Osteocyte (in vitro differentiated cells): ENCODE data around the gene LTC4S. TPM values are rescaled to one million over a fixed set of nuclear protein-coding genes. Genes with fewer than 3 reads are reported as not detected.
A peak's percentile ranks its signal among the peaks of the same experiment; 100 is the strongest.

Experiments used
- DNase-seq: peaks from one replicate; pipeline ENCODE4 v3.0.0; 2021; ENCODE audit warnings: mixed read lengths; ENCODE audit not compliant: unreplicated experiment; ENCODE audit errors: extremely low spot score
- H3K27ac Mint-ChIP-seq: one replicate; pipeline ENCODE4 v1.8.0; 2021; ENCODE audit warnings: mild to moderate bottlenecking, mixed read lengths; ENCODE audit not compliant: unreplicated experiment
- H3K27me3 Mint-ChIP-seq: one replicate; pipeline ENCODE4 v1.8.0; 2021; ENCODE audit warnings: mixed read lengths; ENCODE audit not compliant: unreplicated experiment
- H3K36me3 Mint-ChIP-seq: one replicate; pipeline ENCODE4 v1.8.0; 2021; ENCODE audit warnings: mixed read lengths; ENCODE audit not compliant: unreplicated experiment
- H3K4me1 Mint-ChIP-seq: one replicate; pipeline ENCODE4 v1.8.0; 2021; ENCODE audit warnings: mixed read lengths; ENCODE audit not compliant: unreplicated experiment
- H3K4me3 Mint-ChIP-seq: one replicate; pipeline ENCODE4 v1.8.0; 2021; ENCODE audit warnings: mild to moderate bottlenecking, moderate library complexity, mixed read lengths; ENCODE audit not compliant: unreplicated experiment
- H3K9me3 Mint-ChIP-seq: one replicate; pipeline ENCODE4 v1.8.0; 2021; ENCODE audit warnings: mixed read lengths; ENCODE audit not compliant: unreplicated experiment
- total RNA-seq: library from RNA; stranded (reverse); gene quantifications from 2 replicates; pipeline ENCODE4 v1.2.1, GENCODE V29; 2021
- TF ChIP-seq, protein P1 (sequence below): fragments of 200-600 bp; sonication (generic); IDR thresholded peaks from 2 replicates; pipeline ENCODE4 v1.5.0; 2021; ENCODE audit warnings: antibody characterized with exemption, mild to moderate bottlenecking, moderate library complexity

Gene LTC4S
- total RNA-seq, 1 donor from 2014 or later: 2.4 TPM

DNA sequence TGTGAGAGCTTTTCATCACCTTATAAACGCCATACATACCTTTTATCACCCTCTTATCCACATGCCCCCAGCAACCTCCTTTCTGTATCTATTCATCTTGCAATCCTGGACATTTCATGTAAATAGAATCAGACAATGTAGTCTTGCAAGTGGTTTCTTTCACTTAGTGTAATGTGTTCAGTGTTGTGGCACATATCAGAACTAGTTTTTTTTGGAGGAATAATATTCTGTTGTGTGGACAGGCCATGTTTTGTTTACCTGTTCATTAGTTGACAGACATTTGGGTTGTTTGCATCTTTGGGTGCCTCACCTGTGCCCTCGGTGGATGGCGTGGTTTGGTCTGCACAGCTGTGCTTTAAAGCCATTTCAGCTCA is 28.3 kb downstream of the LTC4S start:
- no peaks in the 10 kb centered on the region for H3K9me3 Mint-ChIP-seq
- no peaks in the 10 kb centered on the region for H3K27me3 Mint-ChIP-seq
- no peak for DNase-seq
- peak overlapping the region; percentile 93 for H3K4me3 Mint-ChIP-seq
- peak overlapping the region; percentile 97 for H3K27ac Mint-ChIP-seq
- H3K4me1 Mint-ChIP-seq: peaks cover 60% of the 10 kb centered on the region
- TF ChIP-seq, protein P1, sequence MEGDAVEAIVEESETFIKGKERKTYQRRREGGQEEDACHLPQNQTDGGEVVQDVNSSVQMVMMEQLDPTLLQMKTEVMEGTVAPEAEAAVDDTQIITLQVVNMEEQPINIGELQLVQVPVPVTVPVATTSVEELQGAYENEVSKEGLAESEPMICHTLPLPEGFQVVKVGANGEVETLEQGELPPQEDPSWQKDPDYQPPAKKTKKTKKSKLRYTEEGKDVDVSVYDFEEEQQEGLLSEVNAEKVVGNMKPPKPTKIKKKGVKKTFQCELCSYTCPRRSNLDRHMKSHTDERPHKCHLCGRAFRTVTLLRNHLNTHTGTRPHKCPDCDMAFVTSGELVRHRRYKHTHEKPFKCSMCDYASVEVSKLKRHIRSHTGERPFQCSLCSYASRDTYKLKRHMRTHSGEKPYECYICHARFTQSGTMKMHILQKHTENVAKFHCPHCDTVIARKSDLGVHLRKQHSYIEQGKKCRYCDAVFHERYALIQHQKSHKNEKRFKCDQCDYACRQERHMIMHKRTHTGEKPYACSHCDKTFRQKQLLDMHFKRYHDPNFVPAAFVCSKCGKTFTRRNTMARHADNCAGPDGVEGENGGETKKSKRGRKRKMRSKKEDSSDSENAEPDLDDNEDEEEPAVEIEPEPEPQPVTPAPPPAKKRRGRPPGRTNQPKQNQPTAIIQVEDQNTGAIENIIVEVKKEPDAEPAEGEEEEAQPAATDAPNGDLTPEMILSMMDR: no peak
- H3K36me3 Mint-ChIP-seq: peaks cover 35% of the 10 kb centered on the region

DNA sequence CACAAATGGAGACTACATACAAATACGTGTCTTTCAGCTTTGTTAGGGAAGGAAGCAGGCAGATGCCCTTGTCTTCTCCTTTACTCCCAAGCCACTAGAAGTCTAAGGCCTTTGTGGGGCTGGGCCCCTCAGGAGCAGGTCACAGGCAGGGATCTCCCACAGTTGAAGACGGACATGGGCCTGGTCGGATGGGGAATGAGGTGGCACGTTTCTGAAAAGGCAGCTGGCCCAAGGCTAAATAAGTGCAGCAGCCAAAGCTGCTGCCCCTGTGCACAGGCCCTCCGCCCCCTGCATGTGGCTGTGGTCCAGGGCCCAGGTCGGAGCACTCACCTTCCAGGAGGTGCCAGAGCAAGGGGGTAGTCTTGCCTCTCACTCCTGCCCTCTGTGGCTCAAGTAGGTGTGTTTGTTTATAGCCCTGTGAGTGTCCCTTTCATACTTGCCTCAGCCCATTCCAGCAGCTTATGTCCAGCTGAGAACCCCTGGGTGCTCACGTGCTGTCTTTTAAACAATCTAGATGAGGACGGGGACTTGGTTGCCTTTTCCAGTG is 28.7 kb downstream of the LTC4S start:
- DNase-seq: no peak
- Mint-ChIP-seq H3K27me3 (no peaks in the 10 kb centered on the region), H3K27ac (peak overlapping the region; percentile 18), H3K4me3 (peak overlapping the region; percentile 93), H3K4me1 (peaks cover 57% of the 10 kb centered on the region), H3K9me3 (no peaks in the 10 kb centered on the region), H3K36me3 (peaks cover 38% of the 10 kb centered on the region)
- TF ChIP-seq, protein P1: no peak

DNA sequence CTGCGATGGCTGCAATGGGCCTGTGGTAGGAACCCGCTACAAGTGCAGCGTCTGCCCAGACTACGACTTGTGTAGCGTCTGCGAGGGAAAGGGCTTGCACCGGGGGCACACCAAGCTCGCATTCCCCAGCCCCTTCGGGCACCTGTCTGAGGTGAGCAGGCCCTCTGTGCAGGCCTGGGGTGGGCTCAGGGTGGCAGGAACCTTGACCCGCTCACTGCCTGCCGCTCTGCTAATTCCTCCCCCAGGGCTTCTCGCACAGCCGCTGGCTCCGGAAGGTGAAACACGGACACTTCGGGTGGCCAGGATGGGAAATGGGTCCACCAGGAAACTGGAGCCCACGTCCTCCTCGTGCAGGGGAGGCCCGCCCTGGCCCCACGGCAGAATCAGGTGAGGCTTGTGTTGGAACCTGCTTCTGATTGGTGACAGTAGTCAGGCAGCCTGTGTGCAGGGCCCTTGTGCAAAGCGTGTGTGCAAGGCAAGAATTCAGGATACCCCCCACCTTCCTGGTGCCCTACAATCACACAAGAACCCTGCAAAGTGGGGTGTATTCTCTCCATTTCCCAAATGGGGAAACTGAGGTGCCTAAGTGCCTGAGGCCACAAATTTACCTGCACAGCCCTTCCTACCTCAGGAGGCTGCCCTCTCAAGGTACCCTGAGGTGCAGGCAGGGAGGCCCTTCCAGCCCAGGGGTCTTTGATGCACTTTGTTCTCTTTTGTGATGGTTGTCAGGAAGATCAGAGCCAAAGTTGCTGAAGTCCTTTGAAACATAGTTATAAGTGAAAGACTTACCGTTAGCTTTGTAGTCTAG is 30.4 kb downstream of the LTC4S start:
- H3K36me3 Mint-ChIP-seq: peaks cover 54% of the 10 kb centered on the region
- H3K9me3 Mint-ChIP-seq: no peaks in the 10 kb centered on the region
- H3K4me3 Mint-ChIP-seq: peak overlapping the region; percentile 14
- H3K4me1 Mint-ChIP-seq: peaks cover 46% of the 10 kb centered on the region
- no peak for DNase-seq
- TF ChIP-seq, protein P1: no peak
- no peak overlapping the region for H3K27ac Mint-ChIP-seq
- H3K27me3 Mint-ChIP-seq: no peaks in the 10 kb centered on the region

DNA sequence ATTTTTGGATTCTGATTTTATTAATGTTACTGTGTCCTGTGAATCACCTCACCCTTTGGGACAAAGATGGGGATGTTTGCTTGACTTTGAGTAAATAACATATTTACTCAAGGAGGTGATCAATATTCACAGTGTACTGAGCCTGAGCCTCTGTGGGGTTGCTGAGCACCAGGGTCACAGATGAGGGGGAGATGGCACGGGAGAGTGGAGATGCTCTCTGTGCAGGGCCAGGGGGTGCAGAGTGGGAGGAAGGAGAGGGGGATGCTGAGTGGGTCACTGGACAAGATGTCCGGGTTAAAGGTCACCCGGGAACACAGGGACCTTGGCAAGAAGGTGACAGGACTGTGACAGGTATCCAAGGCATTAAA is 30.9 kb downstream of the LTC4S start:
- Mint-ChIP-seq H3K27me3 (no peaks in the 10 kb centered on the region), H3K9me3 (no peaks in the 10 kb centered on the region), H3K36me3 (peaks cover 60% of the 10 kb centered on the region), H3K27ac (no peak overlapping the region), H3K4me1 (peaks cover 43% of the 10 kb centered on the region), H3K4me3 (peak overlapping the region; percentile 16)
- DNase-seq: no peak
- TF ChIP-seq, protein P1: no peak

DNA sequence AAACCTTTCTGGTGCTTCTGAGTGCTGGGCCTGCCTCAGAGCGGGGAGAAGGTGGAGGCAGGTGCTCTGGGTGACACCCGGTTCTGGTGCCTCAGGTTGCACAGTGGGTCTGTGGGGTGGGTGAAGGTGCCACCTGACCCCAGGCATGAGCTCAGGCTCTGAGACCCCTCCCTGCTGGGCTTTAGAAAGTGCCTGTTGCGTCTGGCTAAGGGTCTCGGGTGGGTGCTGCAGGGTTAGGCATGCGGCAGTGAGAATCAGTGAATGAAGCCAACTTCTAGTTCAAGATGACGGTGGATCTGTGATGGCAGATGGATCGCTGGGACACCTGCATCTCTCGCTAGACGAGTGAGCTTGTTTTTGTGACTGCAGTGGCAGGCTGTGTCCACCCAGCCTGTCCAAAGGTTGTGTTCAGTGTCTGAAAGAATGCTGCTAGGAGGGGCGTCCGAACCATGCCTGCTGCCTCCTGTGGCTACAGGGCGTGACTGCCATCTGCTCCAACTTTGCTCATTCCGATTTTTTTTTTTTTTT is 31.9 kb downstream of the LTC4S start:
- no peak overlapping the region for H3K27ac Mint-ChIP-seq
- H3K27me3 Mint-ChIP-seq: no peaks in the 10 kb centered on the region
- H3K36me3 Mint-ChIP-seq: peaks cover 67% of the 10 kb centered on the region

More for the DNA sequence above, 31.9 kb downstream of the LTC4S start:
- peaks cover 37% of the 10 kb centered on the region for H3K4me1 Mint-ChIP-seq
- TF ChIP-seq, protein P1: no peak
- DNase-seq: no peak
- no peak overlapping the region for H3K4me3 Mint-ChIP-seq
- H3K9me3 Mint-ChIP-seq: no peaks in the 10 kb centered on the region
